MM.1S (cell line): ENCODE measurements around the gene PARP6.

Source experiments
- CTCF ChIP-seq: fragments of 300-600 bp; sonication (generic); IDR thresholded peaks from 2 replicates; pipeline ENCODE4 v1.5.1; 2016; ENCODE audit warnings: antibody characterized with exemption, low read length, mixed read lengths
- EZH2 ChIP-seq: fragments of 300-600 bp; sonication (generic); optimal IDR thresholded peaks from 2 replicates; pipeline ENCODE3; 2017; ENCODE audit warnings: low read depth, mild to moderate bottlenecking, antibody characterized with exemption, low read length, mixed read lengths

- TF ChIP-seq CTCF (no peak), EZH2 (no peak)
Measured at GRCh38 chr15:72227192-72227586, 45.2 kb downstream of the PARP6 start.
